ENCODE measurements around the gene KRT25. TPM values are rescaled to one million over a fixed set of nuclear protein-coding genes. Genes with fewer than 3 reads are reported as not detected.

KRT25 gene
- total RNA-seq: not detected

GRCh38 chr17:40755231-40755630 is at the start of gene KRT25:
Gene KRT25, minus strand, starts transcription at chr17:40755331. Its CDS starts 60 bp downstream, at chr17:40755271.
- intact Hi-C loops (cut with micrococcal nuclease): no loop called here
- H3K9me3 Mint-ChIP-seq: peaks cover 16% of the 10 kb centered on the region
- CTCF ChIA-PET: interaction anchor here (0.6 kb wide), 1 partner anchor 14 kb away, joined by 4 read pairs; no protein-coding TSS in a partner anchor
- H3K4me3 Mint-ChIP-seq: no peak within 1 kb of the TSS
- no peak for DNase-seq
- H3K36me3 Mint-ChIP-seq (ENCODE audit: low read depth): peaks cover 3% of the 10 kb centered on the region
- H3K27me3 Mint-ChIP-seq (ENCODE audit: low read depth): peaks cover 25% of the 10 kb centered on the region
- no peaks in the 10 kb centered on the region for H3K4me1 Mint-ChIP-seq (ENCODE audit: low read depth)
- H3K27ac Mint-ChIP-seq: no peak within 1 kb of the TSS

- no peaks in the 10 kb centered on the region for H3K9me3 Mint-ChIP-seq
- no peak overlapping the region for H3K27ac Mint-ChIP-seq
- no peak overlapping the region for H3K4me3 Mint-ChIP-seq
- H3K36me3 Mint-ChIP-seq (ENCODE audit: low read depth): no peaks in the 10 kb centered on the region
- H3K4me1 Mint-ChIP-seq (ENCODE audit: low read depth): no peaks in the 10 kb centered on the region
- CTCF ChIA-PET: interaction anchor here (0.7 to 1.1 kb wide), 3 partner anchors 15 to 845 kb away, joined by 3 to 5 read pairs (median 3); no protein-coding TSS in a partner anchor
- intact Hi-C loops (cut with micrococcal nuclease): loop anchor here (1.0 to 5.0 kb wide), 7 partner anchors 49 to 863 kb away; no protein-coding TSS in a partner anchor
- DNase-seq: peak; percentile 90
- H3K27me3 Mint-ChIP-seq (ENCODE audit: low read depth): peaks cover 23% of the 10 kb centered on the region
These were observed 48.5 kb upstream of the KRT25 start for GRCh38 chr17:40803617-40804082.

GRCh38 chr17:40801157-40801556 is 46.0 kb upstream of the KRT25 start:
- DNase-seq: no peak
- Mint-ChIP-seq H3K4me3 (no peak overlapping the region), H3K36me3 (ENCODE audit: low read depth) (no peaks in the 10 kb centered on the region), H3K4me1 (ENCODE audit: low read depth) (no peaks in the 10 kb centered on the region), H3K27ac (no peak overlapping the region), H3K27me3 (ENCODE audit: low read depth) (peaks cover 20% of the 10 kb centered on the region), H3K9me3 (no peaks in the 10 kb centered on the region)
- CTCF ChIA-PET: interaction anchor here (1.7 kb wide), 1 partner anchor 862 kb away, joined by 7 read pairs; no protein-coding TSS in a partner anchor
- intact Hi-C loops (cut with micrococcal nuclease): loop anchor here (5.0 kb wide), 3 partner anchors 51 to 846 kb away; no protein-coding TSS in a partner anchor

- no peaks in the 10 kb centered on the region for H3K9me3 Mint-ChIP-seq
- H3K4me1 Mint-ChIP-seq (ENCODE audit: low read depth): no peaks in the 10 kb centered on the region
- DNase-seq: no peak
- no peak overlapping the region for H3K27ac Mint-ChIP-seq
- CTCF ChIA-PET: no interaction called here
- intact Hi-C loops (cut with micrococcal nuclease): loop anchor here (5.0 kb wide), 3 partner anchors 52 to 847 kb away; no protein-coding TSS in a partner anchor
- peaks cover 18% of the 10 kb centered on the region for H3K27me3 Mint-ChIP-seq (ENCODE audit: low read depth)
- H3K36me3 Mint-ChIP-seq (ENCODE audit: low read depth): no peaks in the 10 kb centered on the region
- no peak overlapping the region for H3K4me3 Mint-ChIP-seq
These were observed 45.2 kb upstream of the KRT25 start for GRCh38 chr17:40800381-40800780.

- CTCF ChIA-PET: no interaction called here
- H3K4me3 Mint-ChIP-seq: no peak within 1 kb of the TSS
- no peaks in the 10 kb centered on the region for H3K9me3 Mint-ChIP-seq
- H3K27ac Mint-ChIP-seq: no peak within 1 kb of the TSS
- peaks cover 13% of the 10 kb centered on the region for H3K27me3 Mint-ChIP-seq (ENCODE audit: low read depth)
- no peaks in the 10 kb centered on the region for H3K4me1 Mint-ChIP-seq (ENCODE audit: low read depth)
- no peak for DNase-seq
- H3K36me3 Mint-ChIP-seq (ENCODE audit: low read depth): no peaks in the 10 kb centered on the region
- intact Hi-C loops (cut with micrococcal nuclease): loop anchor here (5.0 kb wide), 3 partner anchors 52 to 847 kb away; no protein-coding TSS in a partner anchor
These were observed 44.7 kb upstream of the KRT25 start, which contains the start of gene KRT28 for GRCh38 chr17:40799859-40800258. Gene KRT28, minus strand, starts transcription at chr17:40799959. Its CDS starts 66 bp downstream, at chr17:40799893.

- intact Hi-C loops (cut with micrococcal nuclease): no loop called here
- DNase-seq: no peak
- Mint-ChIP-seq H3K4me1 (ENCODE audit: low read depth) (no peaks in the 10 kb centered on the region), H3K27ac (no peak overlapping the region), H3K36me3 (ENCODE audit: low read depth) (no peaks in the 10 kb centered on the region), H3K27me3 (ENCODE audit: low read depth) (peaks cover 16% of the 10 kb centered on the region), H3K9me3 (no peaks in the 10 kb centered on the region), H3K4me3 (no peak overlapping the region)
- CTCF ChIA-PET: no interaction called here
These were observed 41.7 kb upstream of the KRT25 start for GRCh38 chr17:40796846-40797245.

GRCh38 chr17:40795019-40795667 is 40.0 kb upstream of the KRT25 start:
- H3K27ac Mint-ChIP-seq: no peak overlapping the region
- H3K4me3 Mint-ChIP-seq: no peak overlapping the region
- H3K27me3 Mint-ChIP-seq (ENCODE audit: low read depth): peaks cover 16% of the 10 kb centered on the region
- intact Hi-C loops (cut with micrococcal nuclease): no loop called here
- no peaks in the 10 kb centered on the region for H3K36me3 Mint-ChIP-seq (ENCODE audit: low read depth)
- H3K4me1 Mint-ChIP-seq (ENCODE audit: low read depth): no peaks in the 10 kb centered on the region
- CTCF ChIA-PET: interaction anchor here (0.6 kb wide), 1 partner anchor 17 kb away, joined by 3 read pairs; no protein-coding TSS in a partner anchor
- no peaks in the 10 kb centered on the region for H3K9me3 Mint-ChIP-seq
- no peak for DNase-seq

- no peak overlapping the region for H3K4me3 Mint-ChIP-seq
- no peaks in the 10 kb centered on the region for H3K9me3 Mint-ChIP-seq
- no peak for DNase-seq
- H3K27ac Mint-ChIP-seq: no peak overlapping the region
- no peaks in the 10 kb centered on the region for H3K36me3 Mint-ChIP-seq (ENCODE audit: low read depth)
- intact Hi-C loops (cut with micrococcal nuclease): no loop called here
- no peaks in the 10 kb centered on the region for H3K4me1 Mint-ChIP-seq (ENCODE audit: low read depth)
- peaks cover 15% of the 10 kb centered on the region for H3K27me3 Mint-ChIP-seq (ENCODE audit: low read depth)
- CTCF ChIA-PET: interaction anchor here (0.6 kb wide), 1 partner anchor 18 kb away, joined by 3 read pairs; no protein-coding TSS in a partner anchor
These were observed 39.3 kb upstream of the KRT25 start for GRCh38 chr17:40794466-40794865.

GRCh38 chr17:40793832-40794231 is 38.7 kb upstream of the KRT25 start:
- no peak overlapping the region for H3K27ac Mint-ChIP-seq
- intact Hi-C loops (cut with micrococcal nuclease): no loop called here
- CTCF ChIA-PET: no interaction called here
- H3K4me1 Mint-ChIP-seq (ENCODE audit: low read depth): no peaks in the 10 kb centered on the region
- H3K36me3 Mint-ChIP-seq (ENCODE audit: low read depth): no peaks in the 10 kb centered on the region
- no peak for DNase-seq
- H3K9me3 Mint-ChIP-seq: no peaks in the 10 kb centered on the region
- no peak overlapping the region for H3K4me3 Mint-ChIP-seq
- H3K27me3 Mint-ChIP-seq (ENCODE audit: low read depth): peaks cover 12% of the 10 kb centered on the region

GRCh38 chr17:40791787-40792436 is 36.8 kb upstream of the KRT25 start:
- Mint-ChIP-seq H3K27ac (no peak overlapping the region), H3K4me1 (ENCODE audit: low read depth) (no peaks in the 10 kb centered on the region)

GRCh38 chr17:40791111-40791510 is 36.0 kb upstream of the KRT25 start:
- H3K27ac Mint-ChIP-seq: no peak overlapping the region
- no peak for DNase-seq
- H3K4me3 Mint-ChIP-seq: no peak overlapping the region
- intact Hi-C loops (cut with micrococcal nuclease): no loop called here
- no peaks in the 10 kb centered on the region for H3K4me1 Mint-ChIP-seq (ENCODE audit: low read depth)
- no peaks in the 10 kb centered on the region for H3K9me3 Mint-ChIP-seq
- H3K36me3 Mint-ChIP-seq (ENCODE audit: low read depth): no peaks in the 10 kb centered on the region
- CTCF ChIA-PET: interaction anchor here (1.2 kb wide), 1 partner anchor 10 kb away, joined by 3 read pairs; no protein-coding TSS in a partner anchor
- H3K27me3 Mint-ChIP-seq (ENCODE audit: low read depth): peaks cover 8% of the 10 kb centered on the region

More at GRCh38 chr17:40791787-40792436, 36.8 kb upstream of the KRT25 start:
- intact Hi-C loops (cut with micrococcal nuclease): loop anchor here (1.0 kb wide), 1 partner anchor 172 kb away; no protein-coding TSS in a partner anchor
- H3K27me3 Mint-ChIP-seq (ENCODE audit: low read depth): peaks cover 12% of the 10 kb centered on the region
- H3K4me3 Mint-ChIP-seq: no peak overlapping the region
- DNase-seq: no peak
- no peaks in the 10 kb centered on the region for H3K36me3 Mint-ChIP-seq (ENCODE audit: low read depth)
- CTCF ChIA-PET: interaction anchor here (1.0 to 1.2 kb wide), 3 partner anchors 11 to 177 kb away, joined by 3 read pairs; no protein-coding TSS in a partner anchor
- no peaks in the 10 kb centered on the region for H3K9me3 Mint-ChIP-seq

- Mint-ChIP-seq H3K4me1 (ENCODE audit: low read depth) (peaks cover 3% of the 10 kb centered on the region), H3K4me3 (no peak within 1 kb of the TSS), H3K27me3 (ENCODE audit: low read depth) (peaks cover 23% of the 10 kb centered on the region), H3K27ac (no peak within 1 kb of the TSS), H3K36me3 (ENCODE audit: low read depth) (no peaks in the 10 kb centered on the region), H3K9me3 (no peaks in the 10 kb centered on the region)
- CTCF ChIA-PET: interaction anchor here (0.6 kb wide), 1 partner anchor 426 kb away, joined by 3 read pairs; no protein-coding TSS in a partner anchor
- intact Hi-C loops (cut with micrococcal nuclease): no loop called here
- no peak for DNase-seq
These were observed 27.3 kb upstream of the KRT25 start, which contains the start of gene KRT27 for GRCh38 chr17:40782450-40782849. Gene KRT27, minus strand, starts transcription at chr17:40782550. Its CDS starts 57 bp downstream, at chr17:40782493.

All from activated naive CD4-positive, alpha-beta T cell treated with anti-CD3 and anti-CD28 coated beads for 36 hours (primary cell).